Nephron (organoid): ENCODE data around the gene ITCH.

Experiments used
- H3K27ac Mint-ChIP-seq, 3 experiments: 2 replicates each; pipeline ENCODE4 v1.8.0; 2020; ENCODE audit warnings: mixed read lengths in 3 of 3, mild to moderate bottlenecking in 2 of 3, moderate library complexity in 1 of 3
- H3K27me3 Mint-ChIP-seq: 2 replicates; pipeline ENCODE4 v1.8.0; 2021; ENCODE audit warnings: low read depth, mild to moderate bottlenecking, moderate library complexity, mixed read lengths
- H3K36me3 Mint-ChIP-seq: 2 replicates; pipeline ENCODE4 v1.8.0; 2020; ENCODE audit warnings: low read depth, mixed read lengths
- H3K4me1 Mint-ChIP-seq: 2 replicates; pipeline ENCODE4 v1.8.0; 2020; ENCODE audit warnings: mixed read lengths
- H3K4me3 Mint-ChIP-seq, 3 experiments: 2 replicates each; pipeline ENCODE4 v1.8.0; 2020; ENCODE audit warnings: mild to moderate bottlenecking in 3 of 3, mixed read lengths in 3 of 3, moderate library complexity in 2 of 3
- H3K9me3 Mint-ChIP-seq: 2 replicates; pipeline ENCODE4 v1.8.0; 2020; ENCODE audit warnings: mixed read lengths
- CTCF ChIP-seq, 3 experiments: fragments of 200-600 bp; sonication (generic); IDR thresholded peaks; one replicate each; pipeline ENCODE4 v1.5.0; 2021; ENCODE audit warnings: antibody characterized with exemption in 3 of 3; ENCODE audit not compliant: unreplicated experiment in 3 of 3

ITCH gene

GRCh38 chr20:34500823-34501222 lies 137.8 kb downstream of the ITCH start:
- Mint-ChIP-seq H3K27ac (no peak overlapping the region), H3K36me3 (peaks cover 87% of the 10 kb centered on the region)
- TF ChIP-seq CTCF (IDR thresholded peaks at IDR 0.05; ENCODE audit: unreplicated experiment in 3 of 3) = no peak

DNA sequence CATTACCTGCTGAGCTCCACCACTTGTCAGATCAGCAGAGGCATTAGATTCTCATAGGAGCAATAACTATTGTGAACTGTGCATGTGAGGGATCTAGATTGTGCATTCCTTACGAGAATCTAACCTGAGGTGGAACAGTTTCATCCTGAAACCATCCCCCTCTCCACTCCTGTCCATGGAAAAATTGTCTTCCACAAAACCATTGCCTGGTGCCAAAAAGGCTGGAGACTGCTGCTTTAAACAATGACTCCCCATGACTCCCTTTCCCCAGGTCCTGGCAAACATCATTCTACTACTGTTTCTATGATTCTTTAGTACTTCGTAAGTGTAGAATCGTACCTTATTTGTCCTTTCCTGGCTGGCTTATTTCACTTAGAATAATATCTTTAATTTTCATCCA lies 143.4 kb downstream of the ITCH start:
- TF ChIP-seq CTCF (IDR thresholded peaks at IDR 0.05; ENCODE audit: unreplicated experiment in 3 of 3) = no peak
- no peak overlapping the region for H3K4me3 Mint-ChIP-seq
- no peaks in the 10 kb centered on the region for H3K9me3 Mint-ChIP-seq

More at GRCh38 chr20:34500823-34501222, 137.8 kb downstream of the ITCH start:
- Mint-ChIP-seq H3K4me1 (no peaks in the 10 kb centered on the region), H3K4me3 (no peak overlapping the region), H3K27me3 (peaks cover 3% of the 10 kb centered on the region), H3K9me3 (peaks cover 39% of the 10 kb centered on the region)

GRCh38 chr20:34507702-34508413 lies 144.8 kb downstream of the ITCH start:
- H3K9me3 Mint-ChIP-seq = no peaks in the 10 kb centered on the region
- H3K27me3 Mint-ChIP-seq = no peaks in the 10 kb centered on the region
- no peak overlapping the region for H3K27ac Mint-ChIP-seq
- H3K4me3 Mint-ChIP-seq = no peak overlapping the region
- H3K36me3 Mint-ChIP-seq = peaks cover 61% of the 10 kb centered on the region
- TF ChIP-seq CTCF (IDR thresholded peaks at IDR 0.05; ENCODE audit: unreplicated experiment in 3 of 3) = no peak
- peaks cover 9% of the 10 kb centered on the region for H3K4me1 Mint-ChIP-seq

More for the DNA sequence above, 143.4 kb downstream of the ITCH start:
- Mint-ChIP-seq H3K27me3 (no peaks in the 10 kb centered on the region), H3K4me1 (no peaks in the 10 kb centered on the region), H3K36me3 (peaks cover 68% of the 10 kb centered on the region), H3K27ac (no peak overlapping the region)

DNA sequence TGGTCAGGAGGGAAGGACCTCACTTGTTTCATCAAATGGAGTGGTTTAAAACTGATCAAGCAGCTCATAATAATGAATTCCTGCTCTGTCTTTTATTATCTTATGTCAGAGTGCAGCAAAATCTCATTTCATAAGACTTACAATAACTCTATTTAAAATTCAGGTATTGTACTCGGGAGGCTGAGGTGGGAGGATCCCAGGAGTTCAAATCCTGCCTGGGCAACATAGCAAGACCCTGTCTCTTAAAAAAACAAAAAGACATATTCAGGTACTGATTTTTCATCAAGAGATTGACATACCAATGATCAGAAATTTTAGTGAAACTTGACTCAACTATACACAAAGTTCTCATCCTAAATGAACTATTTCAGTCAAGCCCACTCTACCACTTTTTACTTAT lies 147.5 kb downstream of the ITCH start:
- H3K4me3 Mint-ChIP-seq = no peak overlapping the region
- no peaks in the 10 kb centered on the region for H3K9me3 Mint-ChIP-seq
- peak overlapping the region; percentile 67 to 98 (median 94) for H3K27ac Mint-ChIP-seq
- peaks cover 34% of the 10 kb centered on the region for H3K4me1 Mint-ChIP-seq
- H3K36me3 Mint-ChIP-seq = peaks cover 47% of the 10 kb centered on the region
- peaks cover 2% of the 10 kb centered on the region for H3K27me3 Mint-ChIP-seq
- TF ChIP-seq CTCF (IDR thresholded peaks at IDR 0.05; ENCODE audit: unreplicated experiment in 3 of 3) = no peak

DNA sequence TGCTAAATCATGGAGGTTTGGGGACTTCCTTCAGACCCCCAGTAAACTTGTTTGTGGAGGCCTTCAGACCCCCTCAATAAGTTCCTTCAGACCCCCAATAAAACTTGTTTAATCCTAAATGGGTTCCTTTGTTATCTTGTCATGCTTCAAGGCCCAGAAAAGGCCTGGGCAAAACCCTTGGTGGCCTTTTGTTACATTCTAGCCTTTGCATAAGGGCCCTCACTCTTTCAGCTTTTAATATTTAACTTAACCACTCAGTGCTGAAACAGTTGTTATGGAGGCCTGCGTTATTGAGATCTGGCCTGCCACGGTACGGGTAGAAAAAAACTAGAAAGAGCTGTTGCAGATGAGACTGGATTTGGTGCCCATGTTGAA lies 148.8 kb downstream of the ITCH start:
- no peak for TF ChIP-seq CTCF (IDR thresholded peaks at IDR 0.05; ENCODE audit: unreplicated experiment in 3 of 3)
- peak overlapping the region; percentile 94 to 98 (median 94) for H3K27ac Mint-ChIP-seq
- H3K27me3 Mint-ChIP-seq = peaks cover 3% of the 10 kb centered on the region
- H3K9me3 Mint-ChIP-seq = no peaks in the 10 kb centered on the region
- H3K4me1 Mint-ChIP-seq = peaks cover 41% of the 10 kb centered on the region
- H3K36me3 Mint-ChIP-seq = peaks cover 34% of the 10 kb centered on the region
- peak overlapping the region; percentile 34 to 65 (median 51) for H3K4me3 Mint-ChIP-seq
